Hypothalamus (tissue), 51 donors: ENCODE data around the gene HOXC12.

Experiments
- DNase-seq, 51 donors: peaks; one replicate each; lab custom pipeline; 2025; lab: John Stamatoyannopoulos, UW

HOXC12 gene

GRCh38 chr12:54005853-54006558 is 51.3 kb downstream of the HOXC12 start:
- peak; percentile 3 to 88 (median 50) for DNase-seq

- no peak for DNase-seq
Measured at GRCh38 chr12:54006559-54007220, 52.0 kb downstream of the HOXC12 start.

GRCh38 chr12:54007538-54008259 is 53.0 kb downstream of the HOXC12 start:
- DNase-seq: no peak

- DNase-seq: no peak
Measured at GRCh38 chr12:54008260-54008552, 53.5 kb downstream of the HOXC12 start.
